ENCODE measurements around the gene PHGDH. TPM values are rescaled to one million over a fixed set of nuclear protein-coding genes. Genes with fewer than 3 reads are reported as not detected.

Gene PHGDH
- total and polyA plus RNA-seq, 2 of the 13 experiments (the other 11 are each of a cell fraction or from before 2014, with no cell fraction given) = 95.8 to 133 TPM

DNA sequence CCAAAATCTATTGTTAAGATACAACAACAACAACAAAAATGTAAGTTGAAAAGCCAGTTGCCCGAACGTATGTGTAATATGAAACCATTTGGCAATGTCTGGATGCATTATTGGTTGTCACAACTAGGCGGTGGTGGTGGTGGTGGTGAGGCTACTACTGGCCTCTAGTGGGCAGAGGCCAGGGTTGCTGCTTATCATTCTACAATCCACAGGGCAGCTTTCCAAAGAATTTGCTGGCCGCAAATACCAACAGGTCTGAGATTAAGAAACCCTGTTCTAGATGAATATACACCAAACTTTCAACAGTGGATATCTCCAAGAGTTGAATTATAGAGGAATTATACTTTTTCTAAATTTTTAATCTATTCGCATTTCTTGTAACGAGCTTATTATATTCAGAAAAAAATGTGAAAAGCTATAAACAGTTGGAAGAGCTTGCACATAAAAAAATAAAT, 36.9 kb upstream of the PHGDH start (continued):
- TF ChIP-seq ZNF609 (CRISPR knock-in tag; IDR thresholded peaks at IDR 0.05; ENCODE audit: borderline replicate concordance) (no peak), SMC3 (IDR thresholded peaks at IDR 0.05; ENCODE audit: low read length) (peak; percentile 44; the same call in 1 of the 2 replicates), ZNF280D (CRISPR knock-in tag; IDR thresholded peaks at IDR 0.05) (no peak), ZNF777 (CRISPR knock-in tag; IDR thresholded peaks at IDR 0.05) (no peak), CEBPB (IDR thresholded peaks at IDR 0.05; ENCODE audit: borderline replicate concordance, low read depth, low read length) (peak; percentile 11; the same call in 1 of the 2 replicates), POLR2AphosphoS5 (IDR thresholded peaks at IDR 0.05; ENCODE audit: low read depth, low read length) (no peak), STAG1 (CRISPR knock-in tag; IDR thresholded peaks at IDR 0.05) (peak; percentile 39), ZNF564 (CRISPR knock-in tag; IDR thresholded peaks at IDR 0.05) (no peak), ZNF639 (CRISPR knock-in tag; conservative IDR thresholded peaks at IDR 0.05) (no peak), MXD4 (CRISPR knock-in tag; IDR thresholded peaks at IDR 0.05) (no peak), PRDM10 (CRISPR knock-in tag; IDR thresholded peaks at IDR 0.05; ENCODE audit: low read depth) (no peak), YEATS4 (CRISPR knock-in tag; IDR thresholded peaks at IDR 0.05; ENCODE audit: borderline replicate concordance) (no peak), ZNF292 (CRISPR knock-in tag; IDR thresholded peaks at IDR 0.05; ENCODE audit: borderline replicate concordance, low read depth) (no peak)
- TF ChIP-seq, protein P1, sequence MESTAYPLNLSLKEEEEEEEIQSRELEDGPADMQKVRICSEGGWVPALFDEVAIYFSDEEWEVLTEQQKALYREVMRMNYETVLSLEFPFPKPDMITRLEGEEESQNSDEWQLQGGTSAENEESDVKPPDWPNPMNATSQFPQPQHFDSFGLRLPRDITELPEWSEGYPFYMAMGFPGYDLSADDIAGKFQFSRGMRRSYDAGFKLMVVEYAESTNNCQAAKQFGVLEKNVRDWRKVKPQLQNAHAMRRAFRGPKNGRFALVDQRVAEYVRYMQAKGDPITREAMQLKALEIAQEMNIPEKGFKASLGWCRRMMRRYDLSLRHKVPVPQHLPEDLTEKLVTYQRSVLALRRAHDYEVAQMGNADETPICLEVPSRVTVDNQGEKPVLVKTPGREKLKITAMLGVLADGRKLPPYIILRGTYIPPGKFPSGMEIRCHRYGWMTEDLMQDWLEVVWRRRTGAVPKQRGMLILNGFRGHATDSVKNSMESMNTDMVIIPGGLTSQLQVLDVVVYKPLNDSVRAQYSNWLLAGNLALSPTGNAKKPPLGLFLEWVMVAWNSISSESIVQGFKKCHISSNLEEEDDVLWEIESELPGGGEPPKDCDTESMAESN (CRISPR knock-in tag; conservative IDR thresholded peaks at IDR 0.05) = no peak

All from HepG2 (cell line).